HepG2 (cell line): ENCODE measurements around the gene NEAT1. TPM values are rescaled to one million over a fixed set of nuclear protein-coding genes. Genes with fewer than 3 reads are reported as not detected.
A peak's percentile ranks its signal among the peaks of the same experiment; 100 is the strongest.

ENCODE experiments used
- ATAD3A ChIP-seq: sonication (generic); formaldehyde crosslinking; IDR thresholded peaks from 2 replicates; pipeline ENCODE4 v1.4.0; 2020; ENCODE audit warnings: missing genetic modification reagents
- DNMT3B ChIP-seq: conservative IDR thresholded peaks from 2 replicates; pipeline ENCODE4 v1.6.1; 2016; ENCODE audit warnings: missing biosample characterization, control low read depth
- JUN ChIP-seq: sonication (generic); formaldehyde crosslinking; IDR thresholded peaks from 2 replicates; pipeline ENCODE4 v1.4.0; 2020; ENCODE audit warnings: mild to moderate bottlenecking, missing genetic modification reagents
- JUND ChIP-seq: sonication (generic); formaldehyde crosslinking; IDR thresholded peaks from 2 replicates; pipeline ENCODE4 v1.8.0; 2022; ENCODE audit warnings: mild to moderate bottlenecking, missing genetic modification reagents
- MXD4 ChIP-seq: IDR thresholded peaks from 2 replicates; pipeline ENCODE4 v1.6.1; 2016; ENCODE audit warnings: mild to moderate bottlenecking, missing biosample characterization, missing genetic modification reagents
- MXI1 ChIP-seq: IDR thresholded peaks from 3 replicates; pipeline ENCODE4 v1.6.1; 2012; ENCODE audit warnings: low read depth, low read length, inconsistent platforms, borderline replicate concordance
- NCOA5 ChIP-seq: sonication (generic); formaldehyde crosslinking; IDR thresholded peaks from 2 replicates; pipeline ENCODE4 v1.4.0; 2020; ENCODE audit warnings: missing genetic modification reagents
- PAF1 ChIP-seq: IDR thresholded peaks from 2 replicates; pipeline ENCODE4 v1.6.1; 2016; ENCODE audit warnings: missing genetic modification reagents, missing compliant biosample characterization
- PAWR ChIP-seq: sonication (generic); formaldehyde crosslinking; IDR thresholded peaks from 2 replicates; pipeline ENCODE4 v1.4.0; 2020; ENCODE audit warnings: missing genetic modification reagents, mild to moderate bottlenecking, borderline replicate concordance
- PHF8 ChIP-seq: sonication (generic); formaldehyde crosslinking; IDR thresholded peaks from 2 replicates; pipeline ENCODE4 v1.5.0; 2020; ENCODE audit warnings: missing genetic modification reagents
- RNF2 ChIP-seq: fragments of 450-650 bp; conservative IDR thresholded peaks from 2 replicates; pipeline ENCODE4 v1.6.1; 2016; ENCODE audit warnings: low read depth
- SALL1 ChIP-seq: sonication (generic); formaldehyde crosslinking; IDR thresholded peaks from 2 replicates; pipeline ENCODE4 v1.8.0; 2022; ENCODE audit warnings: mild to moderate bottlenecking, missing genetic modification reagents
- STAT5B ChIP-seq: sonication (generic); formaldehyde crosslinking; IDR thresholded peaks from 2 replicates; pipeline ENCODE4 v1.4.0; 2020; ENCODE audit warnings: missing genetic modification reagents
- TAF15 ChIP-seq: fragments of 200-400 bp; formaldehyde crosslinking; IDR thresholded peaks from one replicate; pipeline ENCODE4 v1.6.1; 2018; ENCODE audit warnings: mild to moderate bottlenecking, low read depth, low read length; ENCODE audit not compliant: poor library complexity, severe bottlenecking
- TEAD2 ChIP-seq: sonication (generic); formaldehyde crosslinking; IDR thresholded peaks from 2 replicates; pipeline ENCODE4 v1.9.0; 2021; ENCODE audit warnings: missing genetic modification reagents
- ZC3H4 ChIP-seq: sonication (generic); formaldehyde crosslinking; IDR thresholded peaks from 2 replicates; pipeline ENCODE4 v1.4.0; 2020; ENCODE audit warnings: missing genetic modification reagents, borderline replicate concordance
- ZFP37 ChIP-seq: sonication (generic); formaldehyde crosslinking; IDR thresholded peaks from 2 replicates; pipeline ENCODE4 v1.4.0; 2020; ENCODE audit warnings: missing genetic modification reagents, borderline replicate concordance
- ZNF17 ChIP-seq: sonication (generic); formaldehyde crosslinking; IDR thresholded peaks from 2 replicates; pipeline ENCODE4 v1.5.0; 2020; ENCODE audit warnings: mild to moderate bottlenecking, missing genetic modification reagents
- ZNF317 ChIP-seq: sonication (generic); formaldehyde crosslinking; IDR thresholded peaks from 2 replicates; pipeline ENCODE4 v1.5.0; 2020; ENCODE audit warnings: mild to moderate bottlenecking, missing genetic modification reagents
- ZNF432 ChIP-seq: sonication (generic); formaldehyde crosslinking; IDR thresholded peaks from 2 replicates; pipeline ENCODE4 v1.5.0; 2020; ENCODE audit warnings: missing genetic modification reagents, mild to moderate bottlenecking, borderline replicate concordance
- ZNF546 ChIP-seq: sonication (generic); formaldehyde crosslinking; conservative IDR thresholded peaks from 2 replicates; pipeline ENCODE4 v1.8.1; 2023; ENCODE audit warnings: mild to moderate bottlenecking, missing genetic modification reagents
- ZNF549 ChIP-seq: sonication (generic); formaldehyde crosslinking; IDR thresholded peaks from 2 replicates; pipeline ENCODE4 v1.5.0; 2020; ENCODE audit warnings: missing genetic modification reagents
- ZNF563 ChIP-seq: sonication (generic); formaldehyde crosslinking; IDR thresholded peaks from 2 replicates; pipeline ENCODE4 v1.8.0; 2022; ENCODE audit warnings: mild to moderate bottlenecking, moderate library complexity, missing genetic modification reagents
- ZNF570 ChIP-seq: sonication (generic); formaldehyde crosslinking; IDR thresholded peaks from 2 replicates; pipeline ENCODE4 v1.4.0; 2020; ENCODE audit warnings: mild to moderate bottlenecking, missing genetic modification reagents, borderline replicate concordance
- ZNF574 ChIP-seq: sonication (generic); formaldehyde crosslinking; IDR thresholded peaks from 2 replicates; pipeline ENCODE4 v1.4.0; 2020; ENCODE audit warnings: missing genetic modification reagents
- polyA plus RNA-seq, 8 experiments: library from polyadenylated mRNA; depleted of rRNA in 3 of 8; stranded (reverse) in 7 of 8; unstranded in 1 of 8; fragments of >200 nt; fragmentation: Illumina TruSeq in 4 of 8; extraction: Trizol in 4 of 8; gene quantifications; 2 replicates each; pipeline versions ENCODE4 v1.2.1 to v1.2.3, GENCODE V29; 2011 to 2016; ENCODE audit warnings: low read depth in 4 of 8, missing spikeins in 1 of 8, mixed read lengths in 1 of 8; ENCODE audit not compliant: insufficient read depth in 1 of 8
- total RNA-seq, 5 experiments: library from RNA; depleted of rRNA; stranded (reverse); fragments of >200 nt; fragmentation: Illumina TruSeq; extraction: Trizol; gene quantifications; 2 replicates each; pipeline ENCODE4 v1.2.3, GENCODE V29; 2016; ENCODE audit warnings: low read depth in 1 of 5
- TF ChIP-seq, protein P1 (sequence below): sonication (generic); formaldehyde crosslinking; IDR thresholded peaks from 2 replicates; pipeline ENCODE4 v1.4.0; 2020; ENCODE audit warnings: missing genetic modification reagents, borderline replicate concordance
- TF ChIP-seq, protein P2 (sequence below), 2 experiments: fragments of 450-650 bp in 1 of 2; sonication (generic) in 1 of 2; formaldehyde crosslinking; IDR thresholded peaks; 2 replicates each; pipeline versions ENCODE4 v1.5.0 to v1.8.0; 2020 to 2022; ENCODE audit warnings: mild to moderate bottlenecking in 1 of 2, missing genetic modification reagents in 1 of 2

The NEAT1 gene
- total and polyA plus RNA-seq, 2 of the 13 experiments (the other 11 are each of a cell fraction or from before 2014, with no cell fraction given): 20.5 to 41.2 TPM

GRCh38 chr11:65418681-65419459, 3.7 kb upstream of the NEAT1 start (continued):
- TF ChIP-seq ZNF574: peak; percentile 59
- peak; percentile 97 for TF ChIP-seq ZC3H4 (CRISPR knock-in tag)
- TF ChIP-seq PAWR (CRISPR knock-in tag): no peak
- TF ChIP-seq STAT5B (CRISPR knock-in tag): no peak
- TF ChIP-seq, protein P1, sequence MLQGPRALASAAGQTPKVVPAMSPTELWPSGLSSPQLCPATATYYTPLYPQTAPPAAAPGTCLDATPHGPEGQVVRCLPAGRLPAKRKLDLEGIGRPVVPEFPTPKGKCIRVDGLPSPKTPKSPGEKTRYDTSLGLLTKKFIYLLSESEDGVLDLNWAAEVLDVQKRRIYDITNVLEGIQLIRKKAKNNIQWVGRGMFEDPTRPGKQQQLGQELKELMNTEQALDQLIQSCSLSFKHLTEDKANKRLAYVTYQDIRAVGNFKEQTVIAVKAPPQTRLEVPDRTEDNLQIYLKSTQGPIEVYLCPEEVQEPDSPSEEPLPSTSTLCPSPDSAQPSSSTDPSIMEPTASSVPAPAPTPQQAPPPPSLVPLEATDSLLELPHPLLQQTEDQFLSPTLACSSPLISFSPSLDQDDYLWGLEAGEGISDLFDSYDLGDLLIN (CRISPR knock-in tag): peak; percentile 76; the same call in 1 of the 2 replicates
- TF ChIP-seq, protein P2, sequence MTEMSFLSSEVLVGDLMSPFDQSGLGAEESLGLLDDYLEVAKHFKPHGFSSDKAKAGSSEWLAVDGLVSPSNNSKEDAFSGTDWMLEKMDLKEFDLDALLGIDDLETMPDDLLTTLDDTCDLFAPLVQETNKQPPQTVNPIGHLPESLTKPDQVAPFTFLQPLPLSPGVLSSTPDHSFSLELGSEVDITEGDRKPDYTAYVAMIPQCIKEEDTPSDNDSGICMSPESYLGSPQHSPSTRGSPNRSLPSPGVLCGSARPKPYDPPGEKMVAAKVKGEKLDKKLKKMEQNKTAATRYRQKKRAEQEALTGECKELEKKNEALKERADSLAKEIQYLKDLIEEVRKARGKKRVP (CRISPR knock-in tag; IDR thresholded peaks at IDR 0.05): peak in 1 of 2 experiments; percentile 91; a peak in 2 of 4 replicates
- no peak; the same call in 1 of the 2 replicates for TF ChIP-seq ZNF546 (CRISPR knock-in tag)
- TF ChIP-seq PAF1 (CRISPR knock-in tag): no peak; the same call in 1 of the 2 replicates
- no peak; the same call in 1 of the 2 replicates for TF ChIP-seq MXD4 (CRISPR knock-in tag)
- TF ChIP-seq DNMT3B (CRISPR knock-in tag): no peak
- TF ChIP-seq ZNF432: no peak
- TF ChIP-seq ZNF317: peak; percentile 3; the same call in 1 of the 2 replicates
- peak; percentile 81 for TF ChIP-seq PHF8
- no peak for TF ChIP-seq ZNF570
- TF ChIP-seq MXI1: peak; percentile 77; the same call in 1 of the 3 replicates
- no peak for TF ChIP-seq ZFP37
- no peak for TF ChIP-seq ATAD3A (CRISPR knock-in tag)
- TF ChIP-seq ZNF563 (CRISPR knock-in tag): no peak
- TF ChIP-seq TEAD2: no peak; the same call in 1 of the 2 replicates
- TF ChIP-seq TAF15: peak; percentile 18
- TF ChIP-seq ZNF549 (CRISPR knock-in tag): no peak
- TF ChIP-seq JUN: peak; percentile 77; the same call in 1 of the 2 replicates
- TF ChIP-seq RNF2: no peak; the same call in 1 of the 2 replicates
- TF ChIP-seq ZNF17: no peak
- no peak for TF ChIP-seq NCOA5 (CRISPR knock-in tag)
- TF ChIP-seq JUND: no peak; the same call in 1 of the 2 replicates
- TF ChIP-seq SALL1: peak; percentile 94
